Right atrium auricular region (tissue), 2 donors: ENCODE data around the gene DENND10. TPM values are rescaled to one million over a fixed set of nuclear protein-coding genes. Genes with fewer than 3 reads are reported as not detected.
"Not testable (repeated sequence)": the region's sequence is repeated elsewhere in the genome, so short reads cannot be mapped to it uniquely, and the experiment has no call there.

ENCODE experiments used
- DNase-seq: peaks from one replicate; pipeline ENCODE4 v3.0.0-alpha.2; 2019; ENCODE audit warnings: low spot score
- H3K27ac ChIP-seq, 2 donors: fragments of 200-600 bp; sonication (generic); 1 replicate in 1 of 2; 2 replicates in 1 of 2; pipeline ENCODE4 v1.5.1; 2016 to 2019
- H3K27me3 ChIP-seq, 2 donors: fragments of 200-600 bp; sonication (generic); one replicate each; pipeline versions ENCODE4 v1.5.1 to v1.6.0; 2017 to 2019
- H3K36me3 ChIP-seq: fragments of 200-600 bp; sonication (generic); one replicate; pipeline ENCODE4 v1.5.1; 2016
- H3K4me1 ChIP-seq, 2 donors: fragments of 200-600 bp; sonication (generic); one replicate each; pipeline versions ENCODE4 v1.5.1 to v1.6.0; 2017 to 2019
- H3K4me3 ChIP-seq, 2 donors: fragments of 200-600 bp; sonication (generic); 1 replicate in 1 of 2; 2 replicates in 1 of 2; pipeline ENCODE4 v1.5.1; 2017 to 2019; ENCODE audit warnings: mild to moderate bottlenecking in 1 of 2, moderate library complexity in 1 of 2
- H3K9me3 ChIP-seq, 2 donors: fragments of 200-600 bp; sonication (generic); one replicate each; pipeline ENCODE4 v1.5.1; 2019
- total RNA-seq, 2 donors: library from RNA; depleted of rRNA; stranded (reverse); fragments of >200 nt; gene quantifications; one replicate each; pipeline ENCODE4 v1.1.0, GENCODE V29; 2016
- TF ChIP-seq, protein P1 (sequence below), 2 donors: fragments of 200-600 bp; sonication (generic); IDR thresholded peaks; one replicate each; pipeline ENCODE4 v1.5.1; 2019; ENCODE audit warnings: antibody characterized with exemption in 2 of 2

DENND10 gene
- total RNA-seq, 2 donors from 2014 or later: 25.9 to 31.4 TPM

DNA sequence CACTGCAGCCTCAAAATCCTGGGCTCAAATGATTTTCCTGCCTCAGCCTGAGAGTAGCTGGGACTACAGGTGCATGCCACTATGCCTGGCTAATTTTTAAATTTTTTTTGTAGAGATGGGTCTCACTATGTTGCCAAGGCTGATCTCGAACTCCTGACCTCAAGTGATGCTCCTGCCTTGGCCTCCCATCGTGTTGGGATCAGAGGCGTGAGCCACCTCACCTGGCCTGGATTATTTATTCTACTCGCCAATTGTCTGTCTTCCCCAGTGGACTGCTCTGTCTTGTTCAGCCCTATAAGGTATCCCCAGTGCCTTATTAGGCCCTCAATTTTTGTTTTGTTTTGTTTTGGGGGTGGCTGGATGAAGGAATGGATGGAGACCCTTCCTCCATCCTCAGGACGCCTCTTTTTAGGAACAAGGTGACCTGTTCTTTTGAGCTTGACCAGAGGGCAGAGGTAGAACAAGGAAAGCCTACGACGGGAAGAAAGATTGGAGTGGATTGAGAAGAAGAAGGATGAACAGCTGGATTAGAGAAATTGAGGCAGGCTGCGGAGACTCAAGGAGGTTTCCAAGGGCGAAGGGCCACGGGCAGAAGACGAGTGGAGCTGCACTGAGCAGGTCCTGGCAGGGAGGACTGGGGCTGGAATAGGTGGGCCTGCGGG, 541 bp upstream of the DENND10 start:
- Histone ChIP-seq H3K27ac (peak overlapping the region; percentile 30 to 33), H3K9me3 (no peaks in the 10 kb centered on the region), H3K4me1 (peaks cover 0 to 9% of the 10 kb centered on the region in 2 donors), H3K4me3 (peak overlapping the region in 1 of 2 donors; percentile 91), H3K27me3 (no peaks in the 10 kb centered on the region), H3K36me3 (peaks cover 2% of the 10 kb centered on the region)
- DNase-seq: no peak
- TF ChIP-seq, protein P1, sequence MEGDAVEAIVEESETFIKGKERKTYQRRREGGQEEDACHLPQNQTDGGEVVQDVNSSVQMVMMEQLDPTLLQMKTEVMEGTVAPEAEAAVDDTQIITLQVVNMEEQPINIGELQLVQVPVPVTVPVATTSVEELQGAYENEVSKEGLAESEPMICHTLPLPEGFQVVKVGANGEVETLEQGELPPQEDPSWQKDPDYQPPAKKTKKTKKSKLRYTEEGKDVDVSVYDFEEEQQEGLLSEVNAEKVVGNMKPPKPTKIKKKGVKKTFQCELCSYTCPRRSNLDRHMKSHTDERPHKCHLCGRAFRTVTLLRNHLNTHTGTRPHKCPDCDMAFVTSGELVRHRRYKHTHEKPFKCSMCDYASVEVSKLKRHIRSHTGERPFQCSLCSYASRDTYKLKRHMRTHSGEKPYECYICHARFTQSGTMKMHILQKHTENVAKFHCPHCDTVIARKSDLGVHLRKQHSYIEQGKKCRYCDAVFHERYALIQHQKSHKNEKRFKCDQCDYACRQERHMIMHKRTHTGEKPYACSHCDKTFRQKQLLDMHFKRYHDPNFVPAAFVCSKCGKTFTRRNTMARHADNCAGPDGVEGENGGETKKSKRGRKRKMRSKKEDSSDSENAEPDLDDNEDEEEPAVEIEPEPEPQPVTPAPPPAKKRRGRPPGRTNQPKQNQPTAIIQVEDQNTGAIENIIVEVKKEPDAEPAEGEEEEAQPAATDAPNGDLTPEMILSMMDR (IDR thresholded peaks at IDR 0.05): no peak

DNA sequence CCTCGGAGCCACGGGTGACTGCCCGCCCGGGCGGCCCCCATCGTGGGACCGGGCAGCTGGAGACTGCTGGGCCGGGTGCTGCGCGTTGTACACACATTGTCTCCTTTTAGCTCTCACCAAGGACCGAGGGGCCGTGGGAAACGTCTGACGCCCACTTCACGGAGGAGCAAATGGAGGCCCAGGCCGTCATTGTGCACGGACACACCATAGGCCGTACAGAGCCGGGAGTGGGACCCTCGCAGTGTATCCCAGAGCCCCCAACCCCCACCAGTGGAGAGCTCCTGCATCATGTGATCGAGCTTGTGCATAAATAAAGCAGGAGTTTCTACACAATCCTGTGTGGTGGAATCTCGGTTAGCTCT, 722 bp downstream of the DENND10 start:
- Histone ChIP-seq H3K36me3 (peaks cover 12% of the 10 kb centered on the region), H3K4me1 (peaks cover 0 to 9% of the 10 kb centered on the region in 2 donors), H3K4me3 (peak overlapping the region; percentile 80 to 91), H3K27me3 (no peaks in the 10 kb centered on the region), H3K27ac (no peak overlapping the region), H3K9me3 (no peaks in the 10 kb centered on the region)
- TF ChIP-seq, protein P1 (IDR thresholded peaks at IDR 0.05): no peak
- DNase-seq: no peak

DNA sequence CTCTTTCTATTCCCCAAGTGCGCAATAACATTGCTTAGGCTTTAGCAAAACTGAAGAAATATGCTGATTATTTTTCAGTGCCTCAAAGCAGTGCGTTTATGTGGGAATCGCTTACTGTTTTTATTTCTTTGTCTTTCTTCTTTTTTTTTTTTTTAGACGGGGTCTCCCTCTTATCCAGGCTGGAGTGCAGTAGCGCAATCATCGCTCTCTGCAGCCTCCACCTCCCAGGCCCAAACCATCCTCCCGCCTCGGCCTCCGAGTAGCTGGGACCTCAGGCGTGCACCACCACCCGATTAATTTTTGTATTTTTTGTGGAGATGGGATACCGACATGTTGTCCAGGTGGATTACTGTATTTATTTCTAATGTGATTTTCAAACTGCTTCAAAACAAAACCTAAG, 1.2 kb downstream of the DENND10 start:
- H3K27me3 ChIP-seq: no peaks in the 10 kb centered on the region
- peaks cover 17% of the 10 kb centered on the region for H3K36me3 ChIP-seq
- peaks cover 0 to 9% of the 10 kb centered on the region in 2 donors for H3K4me1 ChIP-seq
- TF ChIP-seq, protein P1 (IDR thresholded peaks at IDR 0.05): no peak
- DNase-seq: no peak
- H3K9me3 ChIP-seq: no peaks in the 10 kb centered on the region
- no peak overlapping the region for H3K4me3 ChIP-seq
- H3K27ac ChIP-seq: no peak overlapping the region

DNA sequence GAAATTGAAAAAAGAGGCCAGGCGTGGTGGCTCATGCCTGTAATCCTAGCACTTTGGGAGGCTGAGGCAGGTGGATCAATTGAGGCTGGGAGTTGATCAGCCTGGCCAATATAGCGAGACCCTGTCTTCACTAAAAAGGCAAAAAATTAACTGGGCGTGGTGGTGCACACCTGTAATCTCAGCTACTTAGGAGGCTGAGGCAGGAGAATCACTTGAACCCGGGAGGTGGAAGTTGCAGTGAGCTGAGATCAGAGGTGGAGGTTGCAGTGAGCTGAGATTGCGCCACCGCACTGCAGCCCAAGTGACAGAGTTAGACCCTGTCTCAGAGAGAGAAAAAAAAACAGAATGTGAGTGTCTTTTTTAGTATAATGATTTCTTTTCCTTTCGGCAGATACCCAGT, 2.0 kb downstream of the DENND10 start:
- DNase-seq, H3K4me1 ChIP-seq, H3K27ac ChIP-seq, H3K27me3 ChIP-seq, H3K9me3 ChIP-seq, H3K4me3 ChIP-seq: not testable (repeated sequence)
- H3K36me3 ChIP-seq: peaks cover 17% of the 10 kb centered on the region

DNA sequence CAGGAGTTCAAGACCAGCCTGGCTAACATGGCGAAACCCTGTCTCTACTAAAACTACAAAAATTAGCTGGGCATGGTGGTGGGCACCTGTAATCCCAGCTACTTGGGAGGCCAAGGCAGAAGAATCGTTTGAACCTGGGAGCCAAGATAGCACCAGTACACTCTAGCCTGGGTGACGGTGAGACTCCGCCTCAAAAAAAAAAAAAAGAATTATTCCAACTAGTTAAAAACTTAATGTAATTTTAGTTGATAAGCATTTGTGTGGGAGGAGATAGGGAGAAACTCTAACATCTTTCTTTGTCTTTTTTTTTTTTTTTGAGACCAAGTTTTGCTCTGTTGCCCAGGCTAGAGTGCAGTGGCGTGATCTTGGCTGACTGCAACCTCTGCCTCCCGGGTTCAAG, 3.2 kb downstream of the DENND10 start:
- H3K4me3 ChIP-seq, DNase-seq, H3K27ac ChIP-seq, H3K4me1 ChIP-seq, H3K27me3 ChIP-seq, H3K9me3 ChIP-seq: not testable (repeated sequence)
- H3K36me3 ChIP-seq: peaks cover 21% of the 10 kb centered on the region

DNA sequence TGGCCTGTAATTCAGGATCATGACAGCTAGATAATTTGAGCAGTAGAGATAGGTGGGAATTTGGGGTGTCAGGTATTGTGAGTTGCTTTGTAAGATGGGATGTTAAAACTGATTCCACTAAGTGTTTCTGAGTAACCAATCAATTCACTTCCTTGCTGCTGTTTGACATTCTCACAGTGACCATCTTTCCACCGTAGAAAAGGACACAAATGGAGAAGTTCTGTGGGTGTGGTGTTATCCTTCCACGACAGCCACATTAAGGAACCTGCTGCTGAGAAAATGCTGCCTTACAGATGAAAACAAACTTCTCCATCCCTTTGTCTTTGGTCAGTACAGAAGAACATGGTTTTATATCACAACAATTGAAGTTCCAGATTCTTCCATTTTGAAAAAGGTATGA, 3.9 kb downstream of the DENND10 start:
- DNase-seq: not testable (repeated sequence)

DNA sequence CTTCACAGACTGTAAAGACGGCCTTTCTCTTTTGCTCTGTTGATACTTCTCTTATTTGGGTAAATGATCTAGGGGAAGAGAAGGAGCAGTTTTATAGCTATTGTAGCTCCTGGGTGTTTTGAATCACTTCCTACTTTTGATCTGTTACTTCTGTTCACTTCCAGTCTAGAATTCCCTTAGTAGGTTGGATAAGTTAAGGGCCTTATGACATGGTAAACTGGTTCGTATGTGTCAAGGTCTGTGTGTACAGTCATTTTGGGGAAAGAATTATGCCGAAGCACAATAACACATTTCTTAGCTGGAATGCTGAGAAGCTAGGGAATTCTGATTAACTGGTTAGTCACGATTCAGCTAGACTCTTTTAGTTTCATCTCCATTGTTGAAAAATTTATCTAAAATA, 8.1 kb downstream of the DENND10 start:
- H3K4me3 ChIP-seq: no peak overlapping the region
- TF ChIP-seq, protein P1 (IDR thresholded peaks at IDR 0.05): no peak
- no peak overlapping the region for H3K27ac ChIP-seq
- peaks cover 45% of the 10 kb centered on the region for H3K36me3 ChIP-seq
- no peak for DNase-seq
- H3K9me3 ChIP-seq: no peaks in the 10 kb centered on the region
- no peaks in the 10 kb centered on the region for H3K4me1 ChIP-seq
- no peaks in the 10 kb centered on the region for H3K27me3 ChIP-seq

More for the DNA sequence above, 3.9 kb downstream of the DENND10 start:
- not testable (repeated sequence) for H3K4me3 ChIP-seq, H3K4me1 ChIP-seq, H3K27me3 ChIP-seq, H3K9me3 ChIP-seq, H3K27ac ChIP-seq
- H3K36me3 ChIP-seq: peaks cover 27% of the 10 kb centered on the region
